ENCODE results near the gene FILIP1L. TPM values are rescaled to one million over a fixed set of nuclear protein-coding genes. Genes with fewer than 3 reads are reported as not detected.

FILIP1L gene
- total RNA-seq, 3 donors from 2014 or later: 8.9 to 37.0 (median 17.1) TPM

DNA sequence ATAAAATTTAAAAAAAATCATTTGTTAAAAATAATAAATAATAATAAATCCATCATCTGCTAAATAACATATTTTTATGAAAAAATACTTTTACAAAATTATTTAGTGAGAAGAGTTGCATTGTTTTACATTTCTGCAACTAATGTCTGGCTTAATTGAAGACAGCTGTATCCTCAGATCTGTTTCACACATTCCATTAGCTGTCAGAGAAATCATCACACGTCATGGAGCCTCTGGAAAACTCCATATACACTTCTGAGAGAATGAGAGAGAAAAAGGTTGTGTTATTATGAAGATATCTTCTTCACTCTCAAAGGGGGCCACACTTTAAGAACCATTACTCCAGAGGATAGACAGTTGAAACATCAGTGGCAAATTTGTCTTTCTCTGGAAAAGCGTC lies 255.8 kb downstream of the FILIP1L start:
- Histone ChIP-seq H3K9me3 (no peaks in the 10 kb centered on the region), H3K36me3 (ENCODE audit: low read depth) (no peaks in the 10 kb centered on the region), H3K4me3 (no peak overlapping the region), H3K4me1 (ENCODE audit: low read depth) (peaks cover 10% of the 10 kb centered on the region)
- no peak for DNase-seq
- intact Hi-C loops (cut with DNase I, micrococcal nuclease): no loop called here
- TF ChIP-seq, protein P1, sequence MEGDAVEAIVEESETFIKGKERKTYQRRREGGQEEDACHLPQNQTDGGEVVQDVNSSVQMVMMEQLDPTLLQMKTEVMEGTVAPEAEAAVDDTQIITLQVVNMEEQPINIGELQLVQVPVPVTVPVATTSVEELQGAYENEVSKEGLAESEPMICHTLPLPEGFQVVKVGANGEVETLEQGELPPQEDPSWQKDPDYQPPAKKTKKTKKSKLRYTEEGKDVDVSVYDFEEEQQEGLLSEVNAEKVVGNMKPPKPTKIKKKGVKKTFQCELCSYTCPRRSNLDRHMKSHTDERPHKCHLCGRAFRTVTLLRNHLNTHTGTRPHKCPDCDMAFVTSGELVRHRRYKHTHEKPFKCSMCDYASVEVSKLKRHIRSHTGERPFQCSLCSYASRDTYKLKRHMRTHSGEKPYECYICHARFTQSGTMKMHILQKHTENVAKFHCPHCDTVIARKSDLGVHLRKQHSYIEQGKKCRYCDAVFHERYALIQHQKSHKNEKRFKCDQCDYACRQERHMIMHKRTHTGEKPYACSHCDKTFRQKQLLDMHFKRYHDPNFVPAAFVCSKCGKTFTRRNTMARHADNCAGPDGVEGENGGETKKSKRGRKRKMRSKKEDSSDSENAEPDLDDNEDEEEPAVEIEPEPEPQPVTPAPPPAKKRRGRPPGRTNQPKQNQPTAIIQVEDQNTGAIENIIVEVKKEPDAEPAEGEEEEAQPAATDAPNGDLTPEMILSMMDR (IDR thresholded peaks at IDR 0.05): no peak
- ATAC-seq: no peak

DNA sequence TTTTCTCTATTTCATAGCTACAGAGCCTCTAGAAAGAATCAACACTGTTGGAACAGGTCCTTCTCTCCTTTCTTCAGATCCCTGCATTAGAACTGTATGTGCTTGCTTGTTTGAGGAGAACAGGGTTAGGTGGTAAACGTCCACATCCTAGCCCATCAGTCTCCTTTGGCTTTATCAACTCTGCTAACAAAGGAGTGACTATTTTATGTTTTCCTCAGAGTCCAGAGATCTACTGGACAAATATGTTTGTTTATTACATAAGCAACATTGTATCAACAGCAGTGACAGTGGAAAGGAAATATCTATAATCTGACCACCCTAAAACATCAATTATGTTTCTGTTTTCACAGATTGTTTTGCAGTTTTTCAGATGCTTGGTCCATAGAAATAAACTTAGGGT lies 257.0 kb downstream of the FILIP1L start:
- DNase-seq (no peak), ATAC-seq (no peak)
- no peaks in the 10 kb centered on the region for H3K9me3 ChIP-seq
- intact Hi-C loops (cut with DNase I, micrococcal nuclease): no loop called here
- TF ChIP-seq, protein P1 (IDR thresholded peaks at IDR 0.05): no peak
- H3K4me3 ChIP-seq: no peak overlapping the region
- H3K36me3 ChIP-seq (ENCODE audit: low read depth): no peaks in the 10 kb centered on the region
- H3K4me1 ChIP-seq (ENCODE audit: low read depth): peaks cover 10% of the 10 kb centered on the region

DNA sequence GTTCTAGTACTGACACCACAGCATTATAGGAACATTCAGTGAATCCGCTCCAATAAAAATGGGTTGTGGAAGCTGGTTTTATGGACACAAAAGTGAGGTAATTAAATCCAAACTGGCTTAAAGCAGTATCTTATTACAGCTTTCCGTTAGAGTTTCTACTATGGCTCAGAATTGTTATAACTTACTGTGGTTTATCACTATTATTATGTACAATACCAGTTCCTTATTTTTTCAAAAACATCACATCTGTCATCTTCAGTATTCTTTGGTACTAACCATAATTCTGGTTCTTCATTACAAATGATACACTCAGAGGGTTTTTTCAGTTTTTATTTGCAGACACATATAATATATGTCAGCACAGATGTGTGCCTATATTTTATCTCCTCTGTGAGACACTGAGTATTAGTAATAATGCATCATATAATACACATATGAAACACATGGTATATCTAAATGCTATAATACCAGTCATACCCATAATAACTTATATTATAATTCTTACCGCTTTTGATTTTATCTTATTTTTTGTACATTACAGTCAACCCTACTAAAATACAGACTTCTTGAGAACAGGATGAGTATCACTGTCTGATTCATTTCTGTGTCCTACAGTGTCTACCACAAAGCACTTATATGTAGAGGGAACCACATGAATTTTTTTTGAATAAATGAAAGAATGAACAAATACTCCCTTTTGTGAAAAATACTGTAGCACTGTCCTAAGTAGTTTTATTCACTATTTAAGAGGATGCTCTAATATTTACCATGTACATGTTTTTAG lies 257.7 kb downstream of the FILIP1L start:
- no peak overlapping the region for H3K4me3 ChIP-seq
- no peak for ATAC-seq
- TF ChIP-seq, protein P1 (IDR thresholded peaks at IDR 0.05): no peak

DNA sequence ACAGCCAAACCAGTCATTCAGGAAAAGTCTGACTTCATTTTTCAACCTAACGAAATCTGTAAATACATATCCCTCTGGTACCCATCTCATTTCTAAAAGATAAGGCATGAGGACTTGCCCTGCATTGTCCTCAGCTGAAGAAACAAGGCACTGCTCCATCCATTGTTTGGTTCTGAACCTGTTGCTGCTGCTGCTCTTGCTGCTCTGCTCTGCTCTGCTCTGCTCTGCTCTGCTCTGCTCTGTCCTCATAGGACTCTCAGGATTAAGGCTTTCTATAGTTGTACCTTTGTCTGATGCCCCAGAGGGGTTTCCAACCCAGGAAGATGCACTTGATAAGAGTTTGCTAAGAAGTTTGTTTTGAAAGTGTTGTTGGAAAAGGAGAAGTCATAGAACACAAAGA lies 258.4 kb downstream of the FILIP1L start:
- H3K9me3 ChIP-seq: no peaks in the 10 kb centered on the region
- H3K4me3 ChIP-seq: no peak overlapping the region
- H3K36me3 ChIP-seq (ENCODE audit: low read depth): no peaks in the 10 kb centered on the region
- intact Hi-C loops (cut with DNase I, micrococcal nuclease): no loop called here
- DNase-seq: no peak
- TF ChIP-seq, protein P1 (IDR thresholded peaks at IDR 0.05): no peak
- peaks cover 10% of the 10 kb centered on the region for H3K4me1 ChIP-seq (ENCODE audit: low read depth)
- ATAC-seq: no peak

More for the DNA sequence above, 257.7 kb downstream of the FILIP1L start:
- no peak for DNase-seq
- Histone ChIP-seq H3K36me3 (ENCODE audit: low read depth) (no peaks in the 10 kb centered on the region), H3K4me1 (ENCODE audit: low read depth) (peaks cover 10% of the 10 kb centered on the region), H3K9me3 (no peaks in the 10 kb centered on the region)
- intact Hi-C loops (cut with DNase I, micrococcal nuclease): no loop called here

DNA sequence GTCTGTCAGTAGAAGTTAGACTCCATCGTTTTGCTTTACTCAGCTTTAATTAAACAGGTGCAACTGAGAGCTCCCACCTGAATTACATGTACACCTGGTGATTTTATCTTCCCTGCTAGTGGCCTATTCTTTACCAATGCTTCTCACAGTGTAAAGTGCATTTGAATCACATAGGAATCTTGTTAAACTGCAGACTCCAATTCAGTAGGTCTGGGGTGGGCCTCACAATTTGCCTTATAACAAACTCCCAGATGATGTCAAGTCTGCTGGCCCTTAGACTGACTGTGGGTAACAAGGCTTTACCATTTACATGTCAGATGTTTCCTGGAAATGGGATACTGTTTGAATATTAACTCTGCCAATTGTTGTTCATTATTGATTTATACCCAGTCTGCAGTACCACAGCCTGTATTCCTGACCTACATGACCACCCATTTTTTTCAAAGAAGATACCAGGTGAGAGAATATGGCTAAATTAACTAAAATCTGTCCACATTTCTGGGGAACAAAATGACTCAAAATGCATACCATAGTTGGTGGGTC lies 259.5 kb downstream of the FILIP1L start:
- H3K36me3 ChIP-seq (ENCODE audit: low read depth): no peaks in the 10 kb centered on the region
- intact Hi-C loops (cut with DNase I, micrococcal nuclease): no loop called here
- TF ChIP-seq, protein P1 (IDR thresholded peaks at IDR 0.05): no peak
- DNase-seq: no peak
- no peaks in the 10 kb centered on the region for H3K9me3 ChIP-seq
- H3K4me1 ChIP-seq (ENCODE audit: low read depth): peaks cover 5% of the 10 kb centered on the region
- no peak overlapping the region for H3K4me3 ChIP-seq
- ATAC-seq: no peak
